Neuronal stem cell (in vitro differentiated cells): Measurements from ENCODE around the gene RLN2.

ENCODE experiments used
- DNase-seq: peaks from one replicate; pipeline ENCODE4 v3.0.0-alpha.2; 2013; ENCODE audit warnings: low spot score
- H2AFZ ChIP-seq: one replicate; pipeline ENCODE4 v1.6.1; 2013; ENCODE audit warnings: mild to moderate bottlenecking, low read length, inconsistent platforms
- H2AK5ac ChIP-seq: 2 replicates; pipeline ENCODE4 v1.6.1; 2013; ENCODE audit warnings: low read depth, mild to moderate bottlenecking, inconsistent platforms, low read length, moderate library complexity, mixed read lengths
- H2BK120ac ChIP-seq: 2 replicates; pipeline ENCODE4 v1.6.1; 2013; ENCODE audit warnings: low read depth, mild to moderate bottlenecking, inconsistent platforms, low read length, moderate library complexity, mixed read lengths
- H2BK12ac ChIP-seq: one replicate; pipeline ENCODE4 v1.6.1; 2013; ENCODE audit warnings: low read length, inconsistent platforms
- H2BK15ac ChIP-seq: 2 replicates; pipeline ENCODE4 v1.6.1; 2013; ENCODE audit warnings: mild to moderate bottlenecking, low read length, inconsistent platforms, mixed read lengths
- H2BK5ac ChIP-seq: one replicate; pipeline ENCODE4 v1.6.1; 2013; ENCODE audit warnings: inconsistent platforms, mild to moderate bottlenecking, low read length, moderate library complexity
- H3K14ac ChIP-seq: one replicate; pipeline ENCODE4 v1.6.1; 2013; ENCODE audit warnings: low read length, inconsistent platforms
- H3K18ac ChIP-seq: 2 replicates; pipeline ENCODE4 v1.6.1; 2013; ENCODE audit warnings: low read length, inconsistent platforms
- H3K23ac ChIP-seq: 2 replicates; pipeline ENCODE4 v1.6.1; 2013; ENCODE audit warnings: low read depth, mild to moderate bottlenecking, mixed read lengths, low read length, inconsistent platforms; ENCODE audit not compliant: poor library complexity
- H3K27ac ChIP-seq: replicated peaks from 3 replicates; pipeline ENCODE4 v1.5.1; 2013; ENCODE audit warnings: low read length, inconsistent platforms
- H3K27me3 ChIP-seq, 3 experiments: 2 replicates each; pipeline ENCODE4 v1.6.1; 2013; ENCODE audit warnings: low read length in 3 of 3, mild to moderate bottlenecking in 2 of 3, inconsistent platforms in 1 of 3, low read depth in 1 of 3, mixed read lengths in 1 of 3, moderate library complexity in 1 of 3; ENCODE audit not compliant: control insufficient read depth in 3 of 3, insufficient read depth in 3 of 3
- H3K36me3 ChIP-seq, 2 donors: replicated peaks in 1 of 2; 2 replicates each; pipeline ENCODE4 v1.6.1; 2013; ENCODE audit warnings: low read length in 2 of 2; ENCODE audit not compliant: control insufficient read depth in 2 of 2, insufficient read depth in 2 of 2
- H3K4ac ChIP-seq: 2 replicates; pipeline ENCODE4 v1.6.1; 2013; ENCODE audit warnings: inconsistent platforms, mild to moderate bottlenecking, low read length, moderate library complexity
- H3K4me1 ChIP-seq, 2 donors: 1 replicate in 1 of 2; 2 replicates in 1 of 2; pipeline ENCODE4 v1.6.1; 2013; ENCODE audit warnings: low read length in 2 of 2, low read depth in 1 of 2; ENCODE audit not compliant: control insufficient read depth in 2 of 2, insufficient read depth in 1 of 2
- H3K4me2 ChIP-seq: one replicate; pipeline ENCODE4 v1.6.1; 2013; ENCODE audit warnings: mild to moderate bottlenecking, low read length, inconsistent platforms; ENCODE audit not compliant: insufficient read depth, poor library complexity, severe bottlenecking
- H3K4me3 ChIP-seq, 2 donors: 2 replicates each; pipeline ENCODE4 v1.5.1; 2013; ENCODE audit warnings: low read length in 2 of 2, mild to moderate bottlenecking in 2 of 2, inconsistent platforms in 1 of 2, moderate library complexity in 1 of 2
- H3K79me1 ChIP-seq: one replicate; pipeline ENCODE4 v1.6.1; 2013; ENCODE audit warnings: low read depth, mild to moderate bottlenecking, inconsistent platforms, low read length, moderate library complexity
- H3K9ac ChIP-seq: one replicate; pipeline ENCODE4 v1.6.1; 2013; ENCODE audit warnings: mild to moderate bottlenecking, low read depth, low read length, inconsistent platforms; ENCODE audit not compliant: poor library complexity
- H3K9me3 ChIP-seq, 2 donors: replicated peaks in 1 of 2; 2 replicates each; pipeline versions ENCODE3 to v1.6.1; 2013; ENCODE audit warnings: low read length in 2 of 2, mild to moderate bottlenecking in 2 of 2, inconsistent platforms in 1 of 2, low read depth in 1 of 2, mixed read lengths in 1 of 2, moderate library complexity in 1 of 2; ENCODE audit not compliant: control insufficient read depth in 2 of 2, insufficient read depth in 1 of 2
- H4K8ac ChIP-seq: one replicate; pipeline ENCODE4 v1.6.1; 2013; ENCODE audit warnings: low read depth, mild to moderate bottlenecking, inconsistent platforms, low read length, moderate library complexity
- H4K91ac ChIP-seq: one replicate; pipeline ENCODE4 v1.6.1; 2013; ENCODE audit warnings: low read length, low read depth, mild to moderate bottlenecking, inconsistent platforms; ENCODE audit not compliant: poor library complexity
- WGBS, 2 donors: extraction: QIAGEN DNeasy Blood & Tissue Kit; methylation state at CpG; one replicate each; pipeline ENCODE4 v1.1.7; 2013; ENCODE audit warnings: missing lambda C conversion rate in 2 of 2, mixed read lengths in 1 of 2; ENCODE audit not compliant: insufficient read length in 2 of 2, insufficient replicate concordance in 1 of 2; ENCODE audit errors: extremely low coverage in 2 of 2; 5-methylcytosine and 5-hydroxymethylcytosine counted together

Gene RLN2

GRCh38 chr9:5315187-5315923 is 10.8 kb upstream of the RLN2 start:
- WGBS, 2 donors = no CpG with 5 or more reads among the region's 4 CpGs
- Histone ChIP-seq H2AK5ac (no peak overlapping the region), H3K14ac (no peak overlapping the region), H3K27me3 (no peaks in the 10 kb centered on the region), H3K4me2 (no peak overlapping the region), H3K23ac (no peak overlapping the region), H2BK12ac (no peak overlapping the region), H3K79me1 (no peaks in the 10 kb centered on the region), H3K36me3 (no peaks in the 10 kb centered on the region), H4K91ac (no peak overlapping the region), H2AFZ (no peak overlapping the region), H3K9me3 (peaks cover 4 to 7% of the 10 kb centered on the region in 2 donors), H3K9ac (no peak overlapping the region), H3K18ac (no peak overlapping the region), H3K4ac (no peak overlapping the region), H3K4me1 (no peaks in the 10 kb centered on the region), H2BK5ac (no peak overlapping the region), H3K27ac (no peak overlapping the region), H2BK120ac (no peak overlapping the region), H2BK15ac (no peak overlapping the region), H4K8ac (no peak overlapping the region), H3K4me3 (no peak overlapping the region)
- no peak for DNase-seq

- Histone ChIP-seq H3K14ac (no peak overlapping the region), H3K4me2 (no peak overlapping the region), H2BK120ac (no peak overlapping the region), H2AFZ (no peak overlapping the region), H3K23ac (no peak overlapping the region), H3K27me3 (no peaks in the 10 kb centered on the region), H2BK15ac (no peak overlapping the region), H3K18ac (no peak overlapping the region), H2AK5ac (no peak overlapping the region), H3K9ac (no peak overlapping the region), H2BK12ac (no peak overlapping the region), H3K4me1 (no peaks in the 10 kb centered on the region), H3K4me3 (no peak overlapping the region), H2BK5ac (no peak overlapping the region), H3K27ac (no peak overlapping the region), H3K79me1 (no peaks in the 10 kb centered on the region), H4K8ac (no peak overlapping the region), H3K4ac (no peak overlapping the region), H4K91ac (no peak overlapping the region), H3K9me3 (peaks cover 4 to 6% of the 10 kb centered on the region in 2 donors), H3K36me3 (no peaks in the 10 kb centered on the region)
- DNase-seq = no peak
Observed at GRCh38 chr9:5310851-5311250, 6.3 kb upstream of the RLN2 start.

GRCh38 chr9:5305741-5306140 is 1.2 kb upstream of the RLN2 start:
- no peaks in the 10 kb centered on the region for H3K9me3 ChIP-seq
- H3K23ac ChIP-seq = no peak overlapping the region
- H3K14ac ChIP-seq = no peak overlapping the region
- no peak overlapping the region for H3K4ac ChIP-seq
- no peak overlapping the region for H2BK5ac ChIP-seq
- no peak overlapping the region for H4K91ac ChIP-seq
- H3K4me3 ChIP-seq = no peak overlapping the region
- H4K8ac ChIP-seq = no peak overlapping the region
- no peak overlapping the region for H3K27ac ChIP-seq
- no peaks in the 10 kb centered on the region for H3K4me1 ChIP-seq
- H2AK5ac ChIP-seq = no peak overlapping the region
- no peak overlapping the region for H2AFZ ChIP-seq
- no peak overlapping the region for H3K18ac ChIP-seq
- H3K79me1 ChIP-seq = no peaks in the 10 kb centered on the region
- no peak for DNase-seq
- H2BK15ac ChIP-seq = no peak overlapping the region
- H3K27me3 ChIP-seq = no peaks in the 10 kb centered on the region
- no peak overlapping the region for H3K4me2 ChIP-seq
- no peak overlapping the region for H2BK12ac ChIP-seq
- WGBS, 2 donors = no CpG with 5 or more reads among the region's 2 CpGs
- H3K36me3 ChIP-seq = no peaks in the 10 kb centered on the region
- H3K9ac ChIP-seq = no peak overlapping the region
- no peak overlapping the region for H2BK120ac ChIP-seq

GRCh38 chr9:5301544-5301943 is 3.0 kb downstream of the RLN2 start:
- H3K4me2 ChIP-seq = no peak overlapping the region
- H2BK5ac ChIP-seq = no peak overlapping the region
- H2AFZ ChIP-seq = no peak overlapping the region
- H3K4me3 ChIP-seq = no peak overlapping the region
- no peak overlapping the region for H3K14ac ChIP-seq
- no peak overlapping the region for H4K91ac ChIP-seq
- WGBS, 2 donors = no CpG with 5 or more reads among the region's 4 CpGs
- H3K4ac ChIP-seq = no peak overlapping the region
- H3K27ac ChIP-seq = no peak overlapping the region
- no peaks in the 10 kb centered on the region for H3K36me3 ChIP-seq
- H3K79me1 ChIP-seq = no peaks in the 10 kb centered on the region
- no peak overlapping the region for H3K23ac ChIP-seq
- no peak overlapping the region for H2BK15ac ChIP-seq
- H2AK5ac ChIP-seq = no peak overlapping the region
- H2BK120ac ChIP-seq = no peak overlapping the region
- H3K9ac ChIP-seq = no peak overlapping the region
- H3K18ac ChIP-seq = no peak overlapping the region
- no peaks in the 10 kb centered on the region for H3K27me3 ChIP-seq
- H3K4me1 ChIP-seq = no peaks in the 10 kb centered on the region
- H4K8ac ChIP-seq = no peak overlapping the region
- no peak overlapping the region for H2BK12ac ChIP-seq
- H3K9me3 ChIP-seq = no peaks in the 10 kb centered on the region
- DNase-seq = no peak
